ENCODE measurements around the gene OR51M1.

DNA sequence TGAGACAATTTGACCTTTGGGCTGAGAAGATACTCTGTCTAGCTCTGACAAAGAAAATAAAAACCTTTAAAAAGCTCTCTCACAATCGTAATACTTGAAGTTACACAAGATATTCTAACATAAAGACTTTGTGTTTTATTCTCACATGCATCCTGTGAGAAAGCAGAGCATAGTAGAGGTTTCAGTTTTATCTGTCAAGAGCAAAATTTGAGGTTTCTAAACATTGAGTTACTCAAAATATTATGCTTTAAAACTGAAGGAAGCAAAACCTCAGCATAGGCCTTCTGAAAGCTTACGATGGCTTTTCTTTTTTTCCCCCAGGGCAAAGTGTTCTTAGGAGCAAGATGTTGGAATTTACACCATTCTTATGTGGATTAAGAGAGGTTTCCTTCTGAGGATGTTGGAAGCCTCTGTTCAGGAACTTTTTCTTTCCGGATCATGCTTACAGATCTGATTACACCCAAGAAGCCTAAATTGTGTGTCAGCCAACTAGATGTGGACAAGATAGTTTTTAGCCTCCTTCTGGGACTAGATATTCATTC is 15.0 kb upstream of the OR51M1 start:
- TF ChIP-seq, protein P1, sequence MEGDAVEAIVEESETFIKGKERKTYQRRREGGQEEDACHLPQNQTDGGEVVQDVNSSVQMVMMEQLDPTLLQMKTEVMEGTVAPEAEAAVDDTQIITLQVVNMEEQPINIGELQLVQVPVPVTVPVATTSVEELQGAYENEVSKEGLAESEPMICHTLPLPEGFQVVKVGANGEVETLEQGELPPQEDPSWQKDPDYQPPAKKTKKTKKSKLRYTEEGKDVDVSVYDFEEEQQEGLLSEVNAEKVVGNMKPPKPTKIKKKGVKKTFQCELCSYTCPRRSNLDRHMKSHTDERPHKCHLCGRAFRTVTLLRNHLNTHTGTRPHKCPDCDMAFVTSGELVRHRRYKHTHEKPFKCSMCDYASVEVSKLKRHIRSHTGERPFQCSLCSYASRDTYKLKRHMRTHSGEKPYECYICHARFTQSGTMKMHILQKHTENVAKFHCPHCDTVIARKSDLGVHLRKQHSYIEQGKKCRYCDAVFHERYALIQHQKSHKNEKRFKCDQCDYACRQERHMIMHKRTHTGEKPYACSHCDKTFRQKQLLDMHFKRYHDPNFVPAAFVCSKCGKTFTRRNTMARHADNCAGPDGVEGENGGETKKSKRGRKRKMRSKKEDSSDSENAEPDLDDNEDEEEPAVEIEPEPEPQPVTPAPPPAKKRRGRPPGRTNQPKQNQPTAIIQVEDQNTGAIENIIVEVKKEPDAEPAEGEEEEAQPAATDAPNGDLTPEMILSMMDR (IDR thresholded peaks at IDR 0.05) = no peak
- no peak for TF ChIP-seq POLR2A (IDR thresholded peaks at IDR 0.05)

Data from lower leg skin (tissue), 3 donors.